ENCODE measurements around the gene MYO18B. TPM values are rescaled to one million over a fixed set of nuclear protein-coding genes. Genes with fewer than 3 reads are reported as not detected.

Gene MYO18B
- total and polyA plus RNA-seq, 2 of the 4 experiments (the other 2 are of a cell fraction): under 0.01 TPM; not detected in 1

- H4K20me1 ChIP-seq (ENCODE audit: insufficient read depth, low read length): no peaks in the 10 kb centered on the region
- BruUV-seq (replicated peaks): no TSS peak
- in situ Hi-C loops (cut with MboI; ENCODE audit: low sequenced_read_pairs): no loop called here
- H3K27ac ChIP-seq (ENCODE audit: insufficient read depth, low read length): no peak overlapping the region
- H4K91ac ChIP-seq (ENCODE audit: insufficient read depth, low read depth, low read length): no peak overlapping the region
- no peak overlapping the region for H3K4me2 ChIP-seq (ENCODE audit: low read depth, low read length)
- H3K27me3 ChIP-seq (ENCODE audit: control insufficient read depth, insufficient read depth, low read length): no peaks in the 10 kb centered on the region
- no peak overlapping the region for H2AK9ac ChIP-seq (replicated peaks; ENCODE audit: low read depth, low read length, poor library complexity)
- H3K4ac ChIP-seq (ENCODE audit: low read depth, low read length): no peak overlapping the region
- CTCF ChIA-PET: no interaction called here
- no peaks in the 10 kb centered on the region for H3K36me3 ChIP-seq (ENCODE audit: control insufficient read depth, insufficient read depth, low read length)
- H3K4me1 ChIP-seq (ENCODE audit: control insufficient read depth, insufficient read depth, low read length): no peaks in the 10 kb centered on the region
- no peak overlapping the region for H2AK5ac ChIP-seq (ENCODE audit: low read depth, low read length)
- no peak overlapping the region for H2AFZ ChIP-seq (replicated peaks; ENCODE audit: low read length, poor library complexity)
- H3K23ac ChIP-seq (ENCODE audit: low read depth, low read length): no peak overlapping the region
- no peak overlapping the region for H3K9ac ChIP-seq (ENCODE audit: low read depth, low read length)
- no peak overlapping the region for H2BK120ac ChIP-seq (ENCODE audit: low read depth, low read length)
- no peaks in the 10 kb centered on the region for H3K79me1 ChIP-seq (ENCODE audit: low read depth in 1 of 2, low read length in 2 of 2)
- H4K8ac ChIP-seq (ENCODE audit: low read depth in 2 of 2, low read length in 2 of 2): no peak overlapping the region
- DNase-seq (no peak), ATAC-seq (ENCODE audit: low read depth) (no peak)
- H3K14ac ChIP-seq (replicated peaks; ENCODE audit: low read depth, low read length): no peak overlapping the region
- no peak overlapping the region for H2BK20ac ChIP-seq (ENCODE audit: low read depth, low read length)
- POLR2A ChIA-PET (ENCODE audit: unreplicated experiment): no interaction called here
- H4K5ac ChIP-seq (ENCODE audit: low read depth, low read length): no peak overlapping the region
- intact Hi-C loops (cut with micrococcal nuclease): no loop called here
- no CpG with 5 or more reads among the region's 6 CpGs for WGBS, 2 experiments (ENCODE audit: extremely low coverage in 2 of 2, insufficient read length in 1 of 2)
- H2BK15ac ChIP-seq (ENCODE audit: low read depth, low read length): no peak overlapping the region
- no peak overlapping the region for H3K56ac ChIP-seq (ENCODE audit: extremely low read depth, insufficient read depth, low read length)
- no peak for TF ChIP-seq MXI1 (IDR thresholded peaks at IDR 0.05; ENCODE audit: borderline replicate concordance, low read depth, low read length)
- TF ChIP-seq CEBPB (IDR thresholded peaks at IDR 0.05; ENCODE audit: low read depth, low read length): no peak
- TF ChIP-seq RAD21 (IDR thresholded peaks at IDR 0.05; ENCODE audit: low read length): no peak
- TF ChIP-seq RCOR1 (IDR thresholded peaks at IDR 0.05; ENCODE audit: insufficient replicate concordance, low read length): no peak
- no peak for TF ChIP-seq RFX5 (IDR thresholded peaks at IDR 0.05; ENCODE audit: low read depth, low read length)
- no peak for TF ChIP-seq SMC3 (IDR thresholded peaks at IDR 0.05; ENCODE audit: low read depth, low read length)
- TF ChIP-seq CTCF (conservative IDR thresholded peaks at IDR 0.05; ENCODE audit: low read depth, low read length): no peak
- TF ChIP-seq BHLHE40 (IDR thresholded peaks at IDR 0.05; ENCODE audit: low read depth, low read length): no peak
- TF ChIP-seq CHD1 (IDR thresholded peaks at IDR 0.05; ENCODE audit: low read depth, low read length): no peak
- TF ChIP-seq FOS (IDR thresholded peaks at IDR 0.05; ENCODE audit: low read depth, low read length): no peak
- no peak for TF ChIP-seq ELK1 (IDR thresholded peaks at IDR 0.05; ENCODE audit: borderline replicate concordance, low read depth, low read length)
- no peak for TF ChIP-seq USF2 (IDR thresholded peaks at IDR 0.05; ENCODE audit: low read depth, low read length)
- no peak for TF ChIP-seq POLR2A (IDR thresholded peaks at IDR 0.05; ENCODE audit: low read depth, low read length)
- TF ChIP-seq MAFK (IDR thresholded peaks at IDR 0.05; ENCODE audit: low read depth, low read length): no peak
- no peak for TF ChIP-seq MAZ (IDR thresholded peaks at IDR 0.05; ENCODE audit: borderline replicate concordance, low read depth, low read length)
- TF ChIP-seq NFE2L2 (IDR thresholded peaks at IDR 0.05; ENCODE audit: low read depth, low read length): no peak
- no peak overlapping the region for H3K4me3 ChIP-seq (ENCODE audit: insufficient read depth, low read depth, low read length)
- H2BK5ac ChIP-seq (ENCODE audit: low read depth, low read length, poor library complexity, severe bottlenecking): no peak overlapping the region
- no peaks in the 10 kb centered on the region for H3K9me3 ChIP-seq (ENCODE audit: control insufficient read depth, insufficient read depth, low read length)
- no peaks in the 10 kb centered on the region for H3K9me1 ChIP-seq (ENCODE audit: insufficient read depth, low read length)
- H3K18ac ChIP-seq (ENCODE audit: low read depth, low read length): no peak overlapping the region
- dilution Hi-C loops (cut with HindIII; ENCODE audit: low sequenced_read_pairs, unreplicated experiment): no loop called here
These were observed 27.2 kb upstream of the MYO18B start for GRCh38 chr22:25714739-25715138.
